HepG2 (cell line): ENCODE data around the gene RAP1GAP2. TPM values are rescaled to one million over a fixed set of nuclear protein-coding genes. Genes with fewer than 3 reads are reported as not detected.

Experiments
- BRD4 ChIP-seq: sonication (generic); formaldehyde crosslinking; IDR thresholded peaks from 2 replicates; pipeline ENCODE4 v1.4.0; 2020; ENCODE audit warnings: missing genetic modification reagents
- CCDC6 ChIP-seq: sonication (generic); formaldehyde crosslinking; IDR thresholded peaks from 2 replicates; pipeline ENCODE4 v1.8.1; 2022; ENCODE audit warnings: mild to moderate bottlenecking, missing genetic modification reagents, moderate library complexity
- CREM ChIP-seq, 2 experiments: sonication (generic) in 1 of 2; formaldehyde crosslinking in 1 of 2; IDR thresholded peaks; 2 replicates each; pipeline versions ENCODE4 v1.4.0 to v1.6.1; 2016 to 2020; ENCODE audit warnings: antibody characterized with exemption in 1 of 2, mild to moderate bottlenecking in 1 of 2, missing genetic modification reagents in 1 of 2
- DZIP1 ChIP-seq: sonication (generic); formaldehyde crosslinking; IDR thresholded peaks from 2 replicates; pipeline ENCODE4 v1.5.0; 2020; ENCODE audit warnings: mild to moderate bottlenecking, missing genetic modification reagents
- EHMT2 ChIP-seq: fragments of 200-600 bp; sonication (generic); IDR thresholded peaks from 2 replicates; pipeline ENCODE4 v1.7.0; 2017; ENCODE audit warnings: antibody characterized with exemption, low read depth, low read length, borderline replicate concordance
- FOXJ3 ChIP-seq: sonication (generic); formaldehyde crosslinking; IDR thresholded peaks from 2 replicates; pipeline ENCODE4 v1.4.0; 2020; ENCODE audit warnings: missing genetic modification reagents, mild to moderate bottlenecking, borderline replicate concordance
- GPN1 ChIP-seq: sonication (generic); formaldehyde crosslinking; IDR thresholded peaks from 2 replicates; pipeline ENCODE4 v1.5.1; 2020; ENCODE audit warnings: missing genetic modification reagents, borderline replicate concordance
- HDAC6 ChIP-seq: fragments of 200-600 bp; sonication (generic); IDR thresholded peaks from 2 replicates; pipeline ENCODE4 v1.7.0; 2017; ENCODE audit warnings: mild to moderate bottlenecking, antibody characterized with exemption, low read length, low read depth
- KDM5A ChIP-seq: fragments of 200-600 bp; sonication (generic); IDR thresholded peaks from 2 replicates; pipeline ENCODE4 v1.7.0; 2018; ENCODE audit warnings: antibody characterized with exemption, mild to moderate bottlenecking, low read length, borderline replicate concordance
- KIAA2018 ChIP-seq: sonication (generic); formaldehyde crosslinking; IDR thresholded peaks from 2 replicates; pipeline ENCODE4 v1.5.0; 2020; ENCODE audit warnings: mild to moderate bottlenecking, missing genetic modification reagents, borderline replicate concordance
- PITX1 ChIP-seq: sonication (generic); formaldehyde crosslinking; IDR thresholded peaks from 2 replicates; pipeline ENCODE4 v1.5.1; 2020; ENCODE audit warnings: mild to moderate bottlenecking, missing genetic modification reagents
- RARG ChIP-seq: sonication (generic); formaldehyde crosslinking; IDR thresholded peaks from 2 replicates; pipeline ENCODE4 v1.4.0; 2020; ENCODE audit warnings: low read depth, mild to moderate bottlenecking, missing genetic modification reagents
- SETDB1 ChIP-seq: sonication (generic); formaldehyde crosslinking; IDR thresholded peaks from 2 replicates; pipeline ENCODE4 v1.5.1; 2020; ENCODE audit warnings: missing genetic modification reagents, mild to moderate bottlenecking, borderline replicate concordance
- TBP ChIP-seq: sonication (generic); formaldehyde crosslinking; IDR thresholded peaks from 2 replicates; pipeline ENCODE4 v1.5.0; 2020; ENCODE audit warnings: missing genetic modification reagents
- ZNF451 ChIP-seq: sonication (generic); formaldehyde crosslinking; IDR thresholded peaks from 2 replicates; pipeline ENCODE4 v1.5.0; 2020; ENCODE audit warnings: mild to moderate bottlenecking, missing genetic modification reagents
- ZNF530 ChIP-seq: sonication (generic); formaldehyde crosslinking; IDR thresholded peaks from 2 replicates; pipeline ENCODE4 v1.5.0; 2020; ENCODE audit warnings: low read depth, mild to moderate bottlenecking, missing genetic modification reagents
- ZNF672 ChIP-seq: sonication (generic); formaldehyde crosslinking; IDR thresholded peaks from 2 replicates; pipeline ENCODE4 v1.8.1; 2022; ENCODE audit warnings: missing genetic modification reagents
- ZNF800 ChIP-seq: sonication (generic); formaldehyde crosslinking; IDR thresholded peaks from 2 replicates; pipeline ENCODE4 v1.4.0; 2020; ENCODE audit warnings: missing genetic modification reagents
- polyA plus RNA-seq, 8 experiments: library from polyadenylated mRNA; depleted of rRNA in 3 of 8; stranded (reverse) in 7 of 8; unstranded in 1 of 8; fragments of >200 nt; fragmentation: Illumina TruSeq in 4 of 8; extraction: Trizol in 4 of 8; gene quantifications; 2 replicates each; pipeline versions ENCODE4 v1.2.1 to v1.2.3, GENCODE V29; 2011 to 2016; ENCODE audit warnings: low read depth in 4 of 8, missing spikeins in 1 of 8, mixed read lengths in 1 of 8; ENCODE audit not compliant: insufficient read depth in 1 of 8
- total RNA-seq, 5 experiments: library from RNA; depleted of rRNA; stranded (reverse); fragments of >200 nt; fragmentation: Illumina TruSeq; extraction: Trizol; gene quantifications; 2 replicates each; pipeline ENCODE4 v1.2.3, GENCODE V29; 2016; ENCODE audit warnings: low read depth in 1 of 5

The RAP1GAP2 gene
- total and polyA plus RNA-seq, 2 of the 13 experiments (the other 11 are each of a cell fraction or from before 2014, with no cell fraction given): 10.9 to 12.0 TPM

- TF ChIP-seq KIAA2018 (CRISPR knock-in tag) (no peak), CCDC6 (CRISPR knock-in tag) (peak; percentile 98), ZNF451 (CRISPR knock-in tag) (peak; percentile 97), KDM5A (no peak), ZNF672 (CRISPR knock-in tag) (peak; percentile 84; the same call in 1 of the 2 replicates), EHMT2 (no peak), DZIP1 (CRISPR knock-in tag) (peak; percentile 97), PITX1 (CRISPR knock-in tag) (peak; percentile 75), FOXJ3 (no peak; the same call in 1 of the 2 replicates), CREM (IDR thresholded peaks at IDR 0.05) (no peak), CREM (CRISPR knock-in tag; IDR thresholded peaks at IDR 0.05) (no peak), BRD4 (peak; percentile 35; the same call in 1 of the 2 replicates), TBP (CRISPR knock-in tag) (no peak), RARG (CRISPR knock-in tag) (no peak; the same call in 1 of the 2 replicates), GPN1 (CRISPR knock-in tag) (peak; percentile 95; the same call in 1 of the 2 replicates), HDAC6 (no peak), ZNF530 (peak; percentile 95; the same call in 1 of the 2 replicates), SETDB1 (no peak), ZNF800 (peak; percentile 98)
These were observed 46.5 kb upstream of the RAP1GAP2 start (continued) for GRCh38 chr17:2749784-2750181.
